HG03175 (cell line): ENCODE results near the gene IL1RAPL1.
A peak's percentile ranks its signal among the peaks of the same experiment; 100 is the strongest.

Source experiments
- ATAC-seq: cut with Tn5 transposase; IDR thresholded peaks from one replicate; pipeline ENCODE4 v1.9.1; 2021; ENCODE audit warnings: mild to moderate bottlenecking, moderate library complexity; ENCODE audit not compliant: unreplicated experiment

IL1RAPL1 gene

DNA sequence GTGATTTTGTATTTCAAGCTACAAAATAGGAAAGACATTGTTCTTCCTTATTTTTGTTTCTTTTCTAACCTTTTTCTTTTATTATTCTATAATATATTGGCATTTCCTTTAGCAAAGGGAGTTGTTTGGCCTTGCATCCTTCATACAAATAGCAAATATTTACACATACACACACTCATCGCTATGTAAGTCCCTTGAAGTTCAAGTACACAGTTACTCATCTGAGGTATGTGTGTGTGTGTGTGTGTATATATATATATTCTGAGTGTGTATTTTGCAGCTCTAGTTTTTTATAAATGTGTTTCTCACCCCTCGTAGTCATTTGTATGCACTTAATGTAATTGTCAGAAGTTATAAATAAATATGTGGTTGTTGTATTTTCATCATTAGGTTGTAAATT, 903.4 kb downstream of the IL1RAPL1 start:
- ATAC-seq = no peak

GRCh38 chrX:29491659-29492058, 904.4 kb downstream of the IL1RAPL1 start:
- no peak for ATAC-seq

GRCh38 chrX:29496636-29497180, 909.5 kb downstream of the IL1RAPL1 start:
- no peak for ATAC-seq

GRCh38 chrX:29506729-29507128, 919.5 kb downstream of the IL1RAPL1 start:
- no peak for ATAC-seq

- no peak for ATAC-seq
These were observed 930.9 kb downstream of the IL1RAPL1 start for GRCh38 chrX:29518100-29518499.

GRCh38 chrX:29528281-29528680, 941.0 kb downstream of the IL1RAPL1 start:
- no peak for ATAC-seq

- no peak for ATAC-seq
These were observed 943.3 kb downstream of the IL1RAPL1 start for GRCh38 chrX:29530501-29530900.

DNA sequence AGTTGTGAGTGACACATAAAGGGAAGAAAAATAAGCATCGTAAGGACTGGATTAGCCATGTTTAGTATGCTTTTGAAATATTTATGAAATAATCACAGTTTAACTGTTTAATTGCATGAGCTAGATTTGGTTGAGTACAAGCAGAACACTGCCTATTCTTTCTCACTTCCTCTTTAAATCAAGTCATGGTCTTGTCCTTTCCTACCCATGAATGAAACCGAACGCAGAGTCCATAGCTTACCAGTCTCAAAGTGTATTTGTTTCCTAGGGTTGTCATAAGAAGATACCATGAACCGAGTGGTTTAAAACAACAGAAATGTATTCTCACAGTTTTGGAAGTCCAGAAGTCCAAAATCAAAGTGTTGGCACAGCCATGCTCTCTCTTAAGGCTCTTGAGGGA, 944.1 kb downstream of the IL1RAPL1 start:
- ATAC-seq = peak; percentile 78

DNA sequence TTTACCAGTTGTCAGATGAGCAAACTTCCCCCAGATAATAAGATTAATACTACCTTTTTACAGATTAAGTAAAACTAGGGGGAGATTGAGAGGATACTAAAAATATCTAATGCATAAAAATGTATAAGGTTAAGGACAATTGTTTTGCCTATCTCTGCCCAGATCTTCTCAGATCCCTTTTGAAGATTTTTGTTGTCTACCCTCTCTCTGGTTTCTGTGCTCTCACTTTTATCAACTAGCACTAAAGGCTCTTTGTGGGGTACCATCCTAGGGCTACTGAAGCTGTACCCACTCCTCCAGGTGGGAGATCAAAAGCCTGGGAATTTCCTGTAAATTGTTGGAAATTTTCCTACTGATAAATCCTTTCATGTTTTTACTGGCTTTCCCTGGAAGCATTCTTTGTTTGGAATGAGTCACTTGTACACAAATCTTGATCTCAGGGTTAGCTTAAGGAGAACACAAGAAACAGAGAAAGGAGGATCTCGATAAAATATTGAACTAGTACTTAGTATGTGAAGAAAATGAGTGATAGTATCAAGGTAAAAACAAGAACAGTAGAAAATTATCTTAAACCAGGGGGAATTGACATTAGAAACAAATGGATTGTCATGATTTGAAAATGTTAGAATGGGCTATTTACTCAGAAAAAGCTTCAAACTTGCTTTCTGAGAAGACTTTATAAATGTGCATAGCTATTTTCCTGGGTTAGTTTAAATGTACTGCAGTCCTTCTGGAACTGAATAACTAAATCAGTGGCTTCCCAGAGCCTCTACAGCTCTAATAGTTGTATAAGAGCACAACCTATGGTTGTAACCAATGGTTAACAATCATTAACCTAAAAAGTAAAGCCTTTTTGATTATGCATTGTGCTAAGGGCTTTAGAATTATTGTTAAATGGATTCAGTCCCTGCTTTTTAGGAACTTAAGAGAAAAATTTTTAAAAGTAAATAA, 948.2 kb downstream of the IL1RAPL1 start:
- no peak for ATAC-seq

- ATAC-seq = no peak
These were observed 953.8 kb downstream of the IL1RAPL1 start for GRCh38 chrX:29541038-29541437.

GRCh38 chrX:29542152-29542551, 954.9 kb downstream of the IL1RAPL1 start:
- ATAC-seq = no peak

DNA sequence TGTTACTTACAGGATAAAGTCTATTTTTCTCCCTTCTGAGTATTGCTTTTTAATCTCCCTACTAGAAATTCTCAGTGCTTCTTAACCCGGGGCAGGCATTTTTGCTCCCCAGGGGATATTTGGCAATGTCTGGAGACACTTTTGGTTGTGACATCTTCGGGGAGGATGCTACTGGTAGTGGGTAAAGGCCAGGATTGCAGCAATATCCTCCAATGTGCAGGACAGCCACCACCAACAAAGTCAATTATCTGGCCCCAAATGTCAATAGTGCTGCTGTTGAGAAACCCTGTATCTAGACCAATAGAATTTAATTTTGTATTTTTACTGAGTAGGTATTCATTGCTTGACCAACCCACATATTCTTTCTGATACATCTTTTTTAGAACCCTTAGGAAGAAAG, 958.6 kb downstream of the IL1RAPL1 start:
- no peak for ATAC-seq

- no peak for ATAC-seq
These were observed 960.6 kb downstream of the IL1RAPL1 start for GRCh38 chrX:29547877-29548276.

GRCh38 chrX:29553542-29553941, 966.3 kb downstream of the IL1RAPL1 start:
- no peak for ATAC-seq

GRCh38 chrX:29555465-29556091, 968.3 kb downstream of the IL1RAPL1 start:
- ATAC-seq = peak; percentile 98

- no peak for ATAC-seq
These were observed 972.8 kb downstream of the IL1RAPL1 start for GRCh38 chrX:29560065-29560464.

DNA sequence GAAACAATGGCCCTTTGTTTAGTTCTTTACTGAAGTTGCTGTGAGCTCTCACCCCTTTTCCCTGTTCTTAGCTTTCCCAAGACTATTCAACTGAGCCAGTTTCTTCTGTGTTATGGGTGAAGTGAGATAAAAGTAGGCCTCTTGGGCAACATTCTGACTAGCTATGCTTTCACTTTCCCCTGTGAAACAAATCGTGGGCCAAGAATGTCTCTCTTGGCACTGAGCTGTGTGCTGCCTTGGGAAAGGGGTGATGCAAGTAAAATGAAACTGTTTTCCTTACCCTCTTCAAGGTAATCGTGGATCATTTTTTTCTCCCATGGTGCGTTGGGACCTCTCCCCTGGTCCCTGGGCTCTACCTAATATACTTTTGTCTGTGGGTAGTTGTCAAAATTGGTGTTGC, 974.2 kb downstream of the IL1RAPL1 start:
- ATAC-seq = no peak

- no peak for ATAC-seq
These were observed 993.3 kb downstream of the IL1RAPL1 start for GRCh38 chrX:29580560-29580959.

DNA sequence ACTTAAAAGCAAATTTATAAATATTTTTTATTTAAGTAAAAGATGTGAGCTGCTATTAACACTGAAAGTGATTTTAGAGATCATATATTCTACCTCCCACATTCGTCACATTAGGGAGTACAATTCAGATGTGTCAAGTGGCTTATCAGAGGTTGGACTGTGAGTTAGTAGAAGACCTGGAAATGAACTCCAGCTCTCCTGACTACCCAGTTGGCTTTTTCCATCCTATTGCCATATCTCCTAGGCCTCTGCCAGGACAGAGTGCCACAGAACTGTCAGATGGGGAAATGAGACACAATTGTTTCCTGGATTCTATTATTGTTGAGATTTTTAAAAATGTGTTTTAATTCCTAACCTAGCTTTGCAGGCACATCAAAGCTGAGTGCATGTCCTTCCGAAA, 994.0 kb downstream of the IL1RAPL1 start:
- ATAC-seq = no peak

- ATAC-seq = no peak
These were observed 999.9 kb downstream of the IL1RAPL1 start for GRCh38 chrX:29587107-29587506.

DNA sequence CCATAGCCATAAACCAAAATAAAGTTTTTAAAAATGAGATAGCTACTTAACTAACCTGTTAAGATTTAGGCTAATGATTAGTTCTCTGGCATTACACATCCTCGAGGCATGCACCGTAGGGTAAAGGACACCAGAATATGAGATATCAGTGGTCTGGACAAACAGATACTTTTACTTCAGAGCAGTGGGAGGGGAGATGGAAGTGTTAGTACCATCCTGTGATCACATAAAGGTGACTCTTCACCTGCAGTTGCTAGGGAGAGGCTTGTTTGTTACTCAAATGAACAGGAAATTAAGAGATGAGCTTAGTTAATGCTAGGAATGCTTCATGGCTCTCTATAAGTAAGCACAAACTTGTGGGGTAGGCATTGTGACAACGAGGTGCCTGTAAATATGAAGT, 1003.7 kb downstream of the IL1RAPL1 start:
- ATAC-seq = no peak

DNA sequence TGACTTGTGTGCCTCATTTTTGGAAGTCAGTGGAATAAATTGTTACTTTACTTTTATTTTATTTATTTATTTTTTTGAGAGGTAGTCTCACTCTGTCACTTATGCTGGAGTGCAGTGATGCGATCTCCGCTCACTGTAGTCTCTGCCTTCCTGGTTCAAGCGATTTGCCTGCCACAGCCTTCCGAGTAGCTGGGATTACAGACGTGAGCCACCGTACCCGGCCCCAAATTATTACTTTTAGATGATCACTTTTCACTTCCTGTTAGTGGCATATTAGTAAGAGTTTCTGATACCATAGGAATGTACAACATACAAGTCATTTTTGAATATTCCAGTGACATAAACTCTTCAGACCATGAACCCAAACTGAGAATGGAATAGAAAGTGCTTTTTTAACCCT, 1017.1 kb downstream of the IL1RAPL1 start:
- no peak for ATAC-seq
